ENCODE data around the gene TACC2.

The TACC2 gene

GRCh38 chr10:122294511-122295450 is 305.8 kb downstream of the TACC2 start:
- TF ChIP-seq POLR2A (IDR thresholded peaks at IDR 0.05; ENCODE audit: low read length) (no peak), GATA1 (IDR thresholded peaks at IDR 0.05; ENCODE audit: low read depth, low read length) (no peak)
- DNase-seq: no peak

GRCh38 chr10:122295451-122295809 is 306.5 kb downstream of the TACC2 start:
- DNase-seq: no peak
- TF ChIP-seq POLR2A (IDR thresholded peaks at IDR 0.05; ENCODE audit: low read length): no peak
- no peak for TF ChIP-seq GATA1 (IDR thresholded peaks at IDR 0.05; ENCODE audit: low read depth, low read length)

GRCh38 chr10:122296363-122297120 is 307.6 kb downstream of the TACC2 start:
- TF ChIP-seq GATA1 (IDR thresholded peaks at IDR 0.05; ENCODE audit: low read depth, low read length): no peak
- no peak for TF ChIP-seq POLR2A (IDR thresholded peaks at IDR 0.05; ENCODE audit: low read length)
- no peak for DNase-seq

- DNase-seq: no peak
- no peak for TF ChIP-seq GATA1 (IDR thresholded peaks at IDR 0.05; ENCODE audit: low read depth, low read length)
- TF ChIP-seq POLR2A (IDR thresholded peaks at IDR 0.05; ENCODE audit: low read length): no peak
Observed at GRCh38 chr10:122297583-122297982, 308.6 kb downstream of the TACC2 start.

GRCh38 chr10:122298206-122298597 is 309.2 kb downstream of the TACC2 start:
- DNase-seq: no peak
- TF ChIP-seq POLR2A (IDR thresholded peaks at IDR 0.05; ENCODE audit: low read length) (no peak), GATA1 (IDR thresholded peaks at IDR 0.05; ENCODE audit: low read depth, low read length) (no peak)

GRCh38 chr10:122298598-122299301 is 309.8 kb downstream of the TACC2 start:
- DNase-seq: peak; percentile 33 to 58
- TF ChIP-seq GATA1 (IDR thresholded peaks at IDR 0.05; ENCODE audit: low read depth, low read length) (no peak), POLR2A (IDR thresholded peaks at IDR 0.05; ENCODE audit: low read length) (no peak)

GRCh38 chr10:122299423-122300075 is 310.6 kb downstream of the TACC2 start:
- no peak for DNase-seq
- no peak for TF ChIP-seq GATA1 (IDR thresholded peaks at IDR 0.05; ENCODE audit: low read depth, low read length)
- TF ChIP-seq POLR2A (IDR thresholded peaks at IDR 0.05; ENCODE audit: low read length): no peak

- no peak for DNase-seq
- TF ChIP-seq POLR2A (IDR thresholded peaks at IDR 0.05; ENCODE audit: low read length): no peak
- no peak for TF ChIP-seq GATA1 (IDR thresholded peaks at IDR 0.05; ENCODE audit: low read depth, low read length)
Observed at GRCh38 chr10:122301055-122301810, 312.3 kb downstream of the TACC2 start.

GRCh38 chr10:122301811-122302115 is 312.8 kb downstream of the TACC2 start:
- no peak for TF ChIP-seq POLR2A (IDR thresholded peaks at IDR 0.05; ENCODE audit: low read length)
- DNase-seq: no peak

GRCh38 chr10:122302315-122302714 is 313.4 kb downstream of the TACC2 start:
- no peak for DNase-seq
- TF ChIP-seq GATA1 (IDR thresholded peaks at IDR 0.05; ENCODE audit: low read depth, low read length): no peak
- TF ChIP-seq POLR2A (IDR thresholded peaks at IDR 0.05; ENCODE audit: low read length): no peak

GRCh38 chr10:122303271-122304053 is 314.5 kb downstream of the TACC2 start:
- no peak for DNase-seq
- TF ChIP-seq POLR2A (IDR thresholded peaks at IDR 0.05; ENCODE audit: low read length): no peak
- TF ChIP-seq GATA1 (IDR thresholded peaks at IDR 0.05; ENCODE audit: low read depth, low read length): no peak
